Metanephros (tissue), 1 donor: ENCODE data around the gene ZNF28. TPM values are rescaled to one million over a fixed set of nuclear protein-coding genes. Genes with fewer than 3 reads are reported as not detected.

ENCODE experiments used
- total RNA-seq: library from RNA; depleted of rRNA; stranded (reverse); fragments of >200 nt; gene quantifications from one replicate; pipeline ENCODE4 v1.2.3, GENCODE V29; 2014

The ZNF28 gene
- total RNA-seq: 19.7 TPM

DNA sequence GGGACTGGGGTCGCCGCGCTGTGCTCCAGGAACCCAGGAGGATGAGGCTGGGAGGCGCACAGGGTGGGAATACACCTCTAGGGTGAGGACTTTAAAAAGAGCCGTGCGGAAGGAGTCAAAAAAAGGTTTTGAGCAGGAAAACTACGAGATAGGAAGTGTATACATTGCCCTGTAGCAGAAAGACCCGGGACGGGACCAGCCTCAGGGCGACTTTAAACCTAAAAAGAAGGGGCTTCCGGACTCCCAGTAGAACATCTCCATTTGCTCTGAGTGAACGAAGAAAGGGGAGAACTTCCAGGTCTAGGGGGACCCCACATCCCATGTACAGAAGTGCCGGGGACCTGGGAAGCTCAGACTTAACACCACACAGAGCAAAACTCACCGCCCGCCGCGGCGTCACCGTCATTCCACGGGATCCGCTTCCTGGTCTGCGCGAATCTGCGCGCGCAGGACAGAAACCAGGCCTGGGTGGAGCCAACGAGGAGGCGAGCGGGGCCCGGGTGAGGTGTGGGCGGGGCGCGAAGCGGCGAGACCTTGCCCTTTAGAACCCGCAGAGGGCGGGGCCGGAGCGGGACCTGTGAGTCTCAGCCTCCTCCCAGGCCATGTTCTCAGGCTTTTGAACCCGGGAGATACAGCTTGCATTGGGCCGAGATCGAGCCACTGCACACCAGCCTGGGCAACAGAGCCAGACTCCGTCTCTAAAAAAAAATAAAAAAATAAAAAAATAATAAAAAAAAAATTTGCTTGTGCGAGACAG is at the start of gene ZNF28:
Gene ZNF28, minus strand, starts transcription at position 430 of the 757 bp plus-strand sequence. CDS start 3,675 bp downstream, outside the sequence.

DNA sequence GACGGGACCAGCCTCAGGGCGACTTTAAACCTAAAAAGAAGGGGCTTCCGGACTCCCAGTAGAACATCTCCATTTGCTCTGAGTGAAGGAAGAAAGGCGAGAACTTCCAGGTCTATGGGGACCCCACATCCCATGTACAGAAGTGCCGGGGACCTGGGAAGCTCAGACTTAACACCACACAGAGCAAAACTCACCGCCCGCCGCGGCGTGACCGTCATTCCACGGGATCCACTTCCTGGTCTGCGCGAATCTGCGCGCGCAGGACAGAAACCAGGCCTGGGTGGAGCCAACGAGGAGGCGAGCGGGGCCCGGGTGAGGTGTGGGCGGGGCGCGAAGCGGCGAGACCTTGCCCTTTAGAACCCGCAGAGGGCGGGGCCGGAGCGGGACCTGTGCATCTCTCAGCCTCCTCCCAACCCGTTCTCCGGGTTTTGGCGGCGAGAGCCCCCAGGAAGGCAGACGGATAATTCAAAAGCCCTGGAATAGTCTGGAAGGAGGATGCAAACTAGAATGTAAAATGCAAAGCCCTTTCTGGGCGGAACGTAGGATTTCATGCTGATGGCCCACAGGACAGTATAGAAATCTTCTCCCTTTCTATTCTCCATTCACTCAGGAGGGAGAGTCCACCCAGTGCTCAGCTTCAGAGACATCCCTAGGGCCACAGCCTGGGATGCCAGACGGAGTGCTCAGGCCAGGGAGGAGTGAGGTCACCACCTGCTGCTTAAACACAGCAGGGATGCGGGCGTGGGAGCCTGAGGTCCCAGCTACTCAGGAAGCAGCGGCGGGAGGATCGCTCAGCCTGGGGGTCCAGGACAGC is 36.2 kb upstream of the ZNF28 start, which contains the start of gene ZNF468:
Gene ZNF468, minus strand, starts transcription at position 242 of the 814 bp plus-strand sequence. CDS start 3,347 bp downstream, outside the sequence.

DNA sequence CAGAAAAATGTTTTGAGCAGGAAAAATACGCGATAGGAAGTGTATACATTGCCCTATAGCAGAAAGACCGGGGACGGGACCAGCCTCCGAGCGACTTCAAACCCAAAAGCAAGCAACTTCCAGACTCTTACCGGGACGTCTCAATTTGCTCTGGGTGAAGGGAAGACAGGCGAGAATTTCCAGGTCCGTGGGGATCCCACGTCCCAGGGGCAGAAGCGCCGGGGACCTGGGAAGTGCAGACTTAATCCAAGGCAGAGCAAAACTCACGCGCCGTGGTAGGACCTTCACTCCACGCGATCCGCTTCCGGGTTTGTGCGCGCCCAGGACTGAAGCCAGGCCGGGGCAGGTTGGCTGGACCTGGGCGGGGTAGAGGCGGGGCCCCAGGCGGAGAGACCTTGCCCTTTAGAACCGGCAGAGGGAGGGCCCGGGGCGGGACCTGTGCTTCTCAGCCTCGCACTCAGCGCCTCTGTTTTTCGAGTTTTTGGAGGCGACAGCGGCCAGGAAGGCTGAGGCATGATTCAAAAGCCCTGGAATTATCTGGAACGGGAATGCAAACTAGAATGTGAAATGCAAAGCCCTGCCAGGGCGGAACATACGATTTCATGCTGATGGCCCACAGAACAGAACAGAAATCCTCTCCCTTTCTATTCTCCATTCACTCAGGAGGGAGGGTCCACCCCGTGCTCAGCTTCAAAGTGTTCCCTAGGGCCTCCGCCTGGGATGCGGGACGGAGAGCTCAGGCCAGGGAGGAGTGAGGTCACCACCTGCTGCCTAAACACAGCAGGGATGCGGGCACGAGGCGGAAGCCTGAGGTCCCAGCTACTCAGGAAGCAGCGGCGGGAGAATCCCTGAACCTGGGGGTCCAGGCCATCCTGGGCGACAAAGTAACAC is 34.7 kb downstream of the ZNF28 start, which contains the start of gene ZNF600:
Gene ZNF600, minus strand, starts transcription at position 328 of the 891 bp plus-strand sequence. CDS start 7,903 bp downstream, outside the sequence.

Other genes starting within 250 kb of the ZNF28 start
- 86.5 TPM for gene ZNF83, start 183.3 kb downstream of the ZNF28 start, total RNA-seq
- 29.8 TPM for gene ZNF611, start 86.6 kb downstream of the ZNF28 start, total RNA-seq
- gene ZNF600, start 34.8 kb downstream of the ZNF28 start, total RNA-seq: 3.6 TPM
- 36.3 TPM for gene ZNF468, start 36.0 kb upstream of the ZNF28 start, total RNA-seq
- 40.1 TPM for gene ZNF320, start 76.0 kb upstream of the ZNF28 start, total RNA-seq
- 15.1 TPM for gene ZNF888, start 101.8 kb upstream of the ZNF28 start, total RNA-seq
- gene ZNF816, start 141.2 kb upstream of the ZNF28 start, total RNA-seq: 16.3 TPM
- gene ERVV-1, start 192.3 kb upstream of the ZNF28 start, total RNA-seq: 0.12 TPM
- gene ERVV-2, start 223.1 kb upstream of the ZNF28 start, total RNA-seq: 0.06 TPM